Right lobe of liver (tissue), 4 donors: ENCODE measurements around the gene PRICKLE1.

Experiments used
- POLR2A ChIP-seq: fragments of 450-650 bp; IDR thresholded peaks from one replicate; pipeline ENCODE4 v1.6.1; 2017; ENCODE audit warnings: antibody characterized with exemption, mild to moderate bottlenecking
- TF ChIP-seq, protein P1 (sequence below), 4 donors: fragments of 200-600 bp in 3 of 4; fragments of 450-650 bp in 1 of 4; IDR thresholded peaks; one replicate each; pipeline versions ENCODE4 v1.5.1 to v1.8.0; 2016 to 2022; ENCODE audit warnings: antibody characterized with exemption in 4 of 4, mild to moderate bottlenecking in 2 of 4
- donor health status: DM: no; HTN: no; CAD: no.
- donor health status: DM: no; HTN: no; CAD: no.
- donor health status: DM: no; HTN: yes; CAD: no.

DNA sequence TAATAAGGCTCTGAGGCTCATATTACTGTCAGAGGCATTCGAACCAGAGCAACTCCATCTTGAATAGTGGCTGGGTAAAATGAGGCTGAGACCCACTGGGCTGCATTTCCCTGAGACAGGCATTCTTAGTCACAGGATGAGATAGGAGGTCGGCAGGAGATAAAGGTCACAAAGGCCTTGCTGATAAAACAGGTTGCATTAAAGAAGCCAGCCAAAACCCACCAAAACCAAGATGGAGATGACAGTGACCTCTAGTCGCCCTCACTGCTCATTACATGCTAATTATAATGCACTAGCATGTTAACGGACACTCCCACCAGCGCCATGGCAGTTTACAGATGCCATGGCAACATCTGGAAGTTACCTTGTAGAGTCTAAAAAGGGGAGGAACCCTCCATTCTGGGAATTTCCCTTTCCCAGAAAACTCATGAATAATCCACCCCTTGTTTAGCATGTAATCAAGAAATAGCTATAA is 18.1 kb upstream of the PRICKLE1 start:
- TF ChIP-seq, protein P1, sequence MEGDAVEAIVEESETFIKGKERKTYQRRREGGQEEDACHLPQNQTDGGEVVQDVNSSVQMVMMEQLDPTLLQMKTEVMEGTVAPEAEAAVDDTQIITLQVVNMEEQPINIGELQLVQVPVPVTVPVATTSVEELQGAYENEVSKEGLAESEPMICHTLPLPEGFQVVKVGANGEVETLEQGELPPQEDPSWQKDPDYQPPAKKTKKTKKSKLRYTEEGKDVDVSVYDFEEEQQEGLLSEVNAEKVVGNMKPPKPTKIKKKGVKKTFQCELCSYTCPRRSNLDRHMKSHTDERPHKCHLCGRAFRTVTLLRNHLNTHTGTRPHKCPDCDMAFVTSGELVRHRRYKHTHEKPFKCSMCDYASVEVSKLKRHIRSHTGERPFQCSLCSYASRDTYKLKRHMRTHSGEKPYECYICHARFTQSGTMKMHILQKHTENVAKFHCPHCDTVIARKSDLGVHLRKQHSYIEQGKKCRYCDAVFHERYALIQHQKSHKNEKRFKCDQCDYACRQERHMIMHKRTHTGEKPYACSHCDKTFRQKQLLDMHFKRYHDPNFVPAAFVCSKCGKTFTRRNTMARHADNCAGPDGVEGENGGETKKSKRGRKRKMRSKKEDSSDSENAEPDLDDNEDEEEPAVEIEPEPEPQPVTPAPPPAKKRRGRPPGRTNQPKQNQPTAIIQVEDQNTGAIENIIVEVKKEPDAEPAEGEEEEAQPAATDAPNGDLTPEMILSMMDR (IDR thresholded peaks at IDR 0.05): no peak
- TF ChIP-seq POLR2A: no peak
